ENCODE data around the gene GSTM2.

GSTM2 gene

GRCh38 chr1:109634771-109635750 lies 32.8 kb upstream of the GSTM2 start:
- Histone ChIP-seq H2AFZ (ENCODE audit: low read depth, low read length) (no peak overlapping the region), H3K4me1 (ENCODE audit: insufficient read depth, low read length) (peaks cover 7% of the 10 kb centered on the region), H3K36me3 (ENCODE audit: insufficient read depth, low read length) (peaks cover 19% of the 10 kb centered on the region), H3K27me3 (ENCODE audit: insufficient read depth, low read length) (no peaks in the 10 kb centered on the region), H3K4me3 (ENCODE audit: low read length) (no peak overlapping the region), H3K9me3 (ENCODE audit: low read length) (no peaks in the 10 kb centered on the region)

GRCh38 chr1:109635862-109636200 lies 32.0 kb upstream of the GSTM2 start:
- peaks cover 7% of the 10 kb centered on the region for H3K4me1 ChIP-seq (ENCODE audit: insufficient read depth, low read length)
- H3K36me3 ChIP-seq (ENCODE audit: insufficient read depth, low read length) = peaks cover 13% of the 10 kb centered on the region
- no peak overlapping the region for H3K4me3 ChIP-seq (ENCODE audit: low read length)
- no peaks in the 10 kb centered on the region for H3K9me3 ChIP-seq (ENCODE audit: low read length)
- H3K27me3 ChIP-seq (ENCODE audit: insufficient read depth, low read length) = no peaks in the 10 kb centered on the region
- H2AFZ ChIP-seq (ENCODE audit: low read depth, low read length) = no peak overlapping the region

GRCh38 chr1:109636201-109636952 lies 31.5 kb upstream of the GSTM2 start:
- no peak overlapping the region for H2AFZ ChIP-seq (ENCODE audit: low read depth, low read length)
- no peaks in the 10 kb centered on the region for H3K27me3 ChIP-seq (ENCODE audit: insufficient read depth, low read length)
- peaks cover 8% of the 10 kb centered on the region for H3K36me3 ChIP-seq (ENCODE audit: insufficient read depth, low read length)
- peaks cover 7% of the 10 kb centered on the region for H3K4me1 ChIP-seq (ENCODE audit: insufficient read depth, low read length)
- no peak overlapping the region for H3K4me3 ChIP-seq (ENCODE audit: low read length)
- no peaks in the 10 kb centered on the region for H3K9me3 ChIP-seq (ENCODE audit: low read length)

GRCh38 chr1:109637446-109637845 lies 30.4 kb upstream of the GSTM2 start:
- Histone ChIP-seq H3K4me3 (ENCODE audit: low read length) (no peak overlapping the region), H2AFZ (ENCODE audit: low read depth, low read length) (no peak overlapping the region)

GRCh38 chr1:109639063-109639840 lies 28.6 kb upstream of the GSTM2 start:
- peaks cover 9% of the 10 kb centered on the region for H3K4me1 ChIP-seq (ENCODE audit: insufficient read depth, low read length)
- no peak overlapping the region for H3K4me3 ChIP-seq (ENCODE audit: low read length)
- no peaks in the 10 kb centered on the region for H3K36me3 ChIP-seq (ENCODE audit: insufficient read depth, low read length)
- H3K9me3 ChIP-seq (ENCODE audit: low read length) = no peaks in the 10 kb centered on the region
- no peaks in the 10 kb centered on the region for H3K27me3 ChIP-seq (ENCODE audit: insufficient read depth, low read length)
- H2AFZ ChIP-seq (ENCODE audit: low read depth, low read length) = no peak overlapping the region

More at GRCh38 chr1:109637446-109637845, 30.4 kb upstream of the GSTM2 start:
- H3K9me3 ChIP-seq (ENCODE audit: low read length) = no peaks in the 10 kb centered on the region
- no peaks in the 10 kb centered on the region for H3K27me3 ChIP-seq (ENCODE audit: insufficient read depth, low read length)
- peaks cover 7% of the 10 kb centered on the region for H3K4me1 ChIP-seq (ENCODE audit: insufficient read depth, low read length)
- no peaks in the 10 kb centered on the region for H3K36me3 ChIP-seq (ENCODE audit: insufficient read depth, low read length)

- Histone ChIP-seq H2AFZ (ENCODE audit: low read depth, low read length) (no peak overlapping the region), H3K4me3 (ENCODE audit: low read length) (no peak overlapping the region), H3K27me3 (ENCODE audit: insufficient read depth, low read length) (no peaks in the 10 kb centered on the region), H3K9me3 (ENCODE audit: low read length) (peaks cover 2% of the 10 kb centered on the region), H3K36me3 (ENCODE audit: insufficient read depth, low read length) (no peaks in the 10 kb centered on the region), H3K4me1 (ENCODE audit: insufficient read depth, low read length) (peaks cover 9% of the 10 kb centered on the region)
Observed at GRCh38 chr1:109639841-109640184, 28.0 kb upstream of the GSTM2 start.

GRCh38 chr1:109640285-109640865 lies 27.5 kb upstream of the GSTM2 start:
- H3K9me3 ChIP-seq (ENCODE audit: low read length) = peaks cover 2% of the 10 kb centered on the region
- peaks cover 9% of the 10 kb centered on the region for H3K4me1 ChIP-seq (ENCODE audit: insufficient read depth, low read length)
- H3K4me3 ChIP-seq (ENCODE audit: low read length) = no peak overlapping the region
- H3K27me3 ChIP-seq (ENCODE audit: insufficient read depth, low read length) = no peaks in the 10 kb centered on the region
- no peaks in the 10 kb centered on the region for H3K36me3 ChIP-seq (ENCODE audit: insufficient read depth, low read length)
- no peak overlapping the region for H2AFZ ChIP-seq (ENCODE audit: low read depth, low read length)

- H2AFZ ChIP-seq (ENCODE audit: low read depth, low read length) = no peak overlapping the region
- no peaks in the 10 kb centered on the region for H3K27me3 ChIP-seq (ENCODE audit: insufficient read depth, low read length)
- H3K9me3 ChIP-seq (ENCODE audit: low read length) = peaks cover 2% of the 10 kb centered on the region
- no peaks in the 10 kb centered on the region for H3K36me3 ChIP-seq (ENCODE audit: insufficient read depth, low read length)
- peaks cover 9% of the 10 kb centered on the region for H3K4me1 ChIP-seq (ENCODE audit: insufficient read depth, low read length)
- no peak overlapping the region for H3K4me3 ChIP-seq (ENCODE audit: low read length)
Observed at GRCh38 chr1:109641078-109641740, 26.6 kb upstream of the GSTM2 start.

GRCh38 chr1:109641861-109642260 lies 26.0 kb upstream of the GSTM2 start:
- H3K9me3 ChIP-seq (ENCODE audit: low read length) = peaks cover 2% of the 10 kb centered on the region

GRCh38 chr1:109642626-109643025 lies 25.2 kb upstream of the GSTM2 start:
- H3K4me1 ChIP-seq (ENCODE audit: insufficient read depth, low read length) = peaks cover 9% of the 10 kb centered on the region
- peaks cover 2% of the 10 kb centered on the region for H3K9me3 ChIP-seq (ENCODE audit: low read length)
- H3K4me3 ChIP-seq (ENCODE audit: low read length) = no peak overlapping the region
- no peak overlapping the region for H2AFZ ChIP-seq (ENCODE audit: low read depth, low read length)
- H3K36me3 ChIP-seq (ENCODE audit: insufficient read depth, low read length) = no peaks in the 10 kb centered on the region
- H3K27me3 ChIP-seq (ENCODE audit: insufficient read depth, low read length) = no peaks in the 10 kb centered on the region

More at GRCh38 chr1:109641861-109642260, 26.0 kb upstream of the GSTM2 start:
- H2AFZ ChIP-seq (ENCODE audit: low read depth, low read length) = no peak overlapping the region
- no peaks in the 10 kb centered on the region for H3K27me3 ChIP-seq (ENCODE audit: insufficient read depth, low read length)
- H3K4me3 ChIP-seq (ENCODE audit: low read length) = no peak overlapping the region
- H3K4me1 ChIP-seq (ENCODE audit: insufficient read depth, low read length) = peaks cover 9% of the 10 kb centered on the region
- H3K36me3 ChIP-seq (ENCODE audit: insufficient read depth, low read length) = no peaks in the 10 kb centered on the region

GRCh38 chr1:109643385-109644230 lies 24.2 kb upstream of the GSTM2 start:
- no peaks in the 10 kb centered on the region for H3K27me3 ChIP-seq (ENCODE audit: insufficient read depth, low read length)
- H3K4me1 ChIP-seq (ENCODE audit: insufficient read depth, low read length) = peaks cover 9% of the 10 kb centered on the region
- H3K4me3 ChIP-seq (ENCODE audit: low read length) = no peak overlapping the region
- no peaks in the 10 kb centered on the region for H3K36me3 ChIP-seq (ENCODE audit: insufficient read depth, low read length)
- no peak overlapping the region for H2AFZ ChIP-seq (ENCODE audit: low read depth, low read length)
- H3K9me3 ChIP-seq (ENCODE audit: low read length) = peaks cover 2% of the 10 kb centered on the region

Data from neuron (in vitro differentiated cells).